GM21367 (cell line): ENCODE data around the gene DSCAM.

Experiments
- ATAC-seq: cut with Tn5 transposase; IDR thresholded peaks from one replicate; pipeline ENCODE4 v1.9.1; 2021; ENCODE audit not compliant: unreplicated experiment

DSCAM gene

GRCh38 chr21:40783404-40783803, 63.6 kb downstream of the DSCAM start:
- no peak for ATAC-seq

GRCh38 chr21:40770435-40771055, 76.4 kb downstream of the DSCAM start:
- ATAC-seq: no peak

GRCh38 chr21:40769231-40769630, 77.7 kb downstream of the DSCAM start:
- ATAC-seq: no peak

- ATAC-seq: no peak
These were observed 78.9 kb downstream of the DSCAM start for GRCh38 chr21:40768056-40768455.

- ATAC-seq: no peak
These were observed 80.6 kb downstream of the DSCAM start for GRCh38 chr21:40766381-40766780.

- no peak for ATAC-seq
These were observed 81.1 kb downstream of the DSCAM start for GRCh38 chr21:40765811-40766210.

- ATAC-seq: no peak
These were observed 86.1 kb downstream of the DSCAM start for GRCh38 chr21:40760821-40761220.

- ATAC-seq: no peak
These were observed 87.9 kb downstream of the DSCAM start for GRCh38 chr21:40759061-40759460.

GRCh38 chr21:40757366-40757765, 89.6 kb downstream of the DSCAM start:
- no peak for ATAC-seq

GRCh38 chr21:40754466-40754865, 92.5 kb downstream of the DSCAM start:
- ATAC-seq: no peak

GRCh38 chr21:40753756-40754155, 93.2 kb downstream of the DSCAM start:
- ATAC-seq: no peak

- no peak for ATAC-seq
These were observed 94.8 kb downstream of the DSCAM start for GRCh38 chr21:40752125-40752524.

GRCh38 chr21:40751221-40751620, 95.7 kb downstream of the DSCAM start:
- ATAC-seq: no peak

GRCh38 chr21:40736145-40736544, 110.8 kb downstream of the DSCAM start:
- no peak for ATAC-seq

- no peak for ATAC-seq
These were observed 113.9 kb downstream of the DSCAM start for GRCh38 chr21:40733024-40733397.

GRCh38 chr21:40732253-40733023, 114.5 kb downstream of the DSCAM start:
- ATAC-seq: no peak

- no peak for ATAC-seq
These were observed 115.8 kb downstream of the DSCAM start for GRCh38 chr21:40731206-40731605.

GRCh38 chr21:40730426-40730800, 116.5 kb downstream of the DSCAM start:
- no peak for ATAC-seq

GRCh38 chr21:40729761-40730425, 117.1 kb downstream of the DSCAM start:
- no peak for ATAC-seq

GRCh38 chr21:40723966-40724365, 123.0 kb downstream of the DSCAM start:
- ATAC-seq: no peak

GRCh38 chr21:40723317-40723716, 123.6 kb downstream of the DSCAM start:
- no peak for ATAC-seq

- no peak for ATAC-seq
These were observed 127.3 kb downstream of the DSCAM start for GRCh38 chr21:40719615-40720014.
